AG04450 (cell line): ENCODE results near the gene DCLK1. TPM values are rescaled to one million over a fixed set of nuclear protein-coding genes. Genes with fewer than 3 reads are reported as not detected.

ENCODE experiments used
- CTCF ChIA-PET: fragments of 300-600, 350-600 bp; formaldehyde crosslinking; extraction: SDS; loops from one replicate; lab custom pipeline; 2022; ENCODE audit warnings: antibody characterized with exemption, inconsistent platforms; lab: Charles Lee
- POLR2A ChIA-PET: fragments of 350-600 bp; formaldehyde crosslinking; extraction: SDS; loops from one replicate; lab custom pipeline; 2021; ENCODE audit warnings: antibody characterized with exemption, inconsistent platforms; lab: Yijun Ruan, JAX
- DNase-seq: peaks from one replicate; pipeline ENCODE4 v3.0.0-alpha.2; 2011; ENCODE audit warnings: low read depth, low spot score
- H3K27ac ChIP-seq: one replicate; pipeline ENCODE4 v1.5.1; 2012; ENCODE audit warnings: low read depth, low read length, control low read depth
- H3K27me3 ChIP-seq: one replicate; pipeline ENCODE4 v1.6.0; 2012; ENCODE audit warnings: low read length; ENCODE audit not compliant: control insufficient read depth, insufficient read depth
- H3K4me3 ChIP-seq: 2 replicates; pipeline ENCODE4 v1.5.1; 2011; ENCODE audit warnings: mild to moderate bottlenecking, low read depth, low read length, control low read depth
- H3K9me3 ChIP-seq: 2 replicates; pipeline ENCODE4 v1.5.1; 2012; ENCODE audit warnings: low read length; ENCODE audit not compliant: control insufficient read depth, insufficient read depth
- CTCF ChIP-seq: IDR thresholded peaks from 2 replicates; pipeline ENCODE4 v1.5.1; 2011; ENCODE audit warnings: low read depth, low read length, control low read depth, inconsistent platforms
- polyA plus RNA-seq: library from polyadenylated mRNA; depleted of rRNA; stranded (reverse); fragments of >200 nt; gene quantifications from 2 replicates; pipeline ENCODE4 v1.2.3, GENCODE V29; 2011; rRNA removed

Gene DCLK1
- polyA plus RNA-seq, 1 experiment: not detected

- POLR2A ChIA-PET: no interaction called here
- TF ChIP-seq CTCF: no peak
Observed at GRCh38 chr13:35720290-35720689, 410.9 kb downstream of the DCLK1 start.

More at GRCh38 chr13:35720290-35720689, 410.9 kb downstream of the DCLK1 start:
- Histone ChIP-seq H3K9me3 (no peaks in the 10 kb centered on the region), H3K4me3 (no peak overlapping the region), H3K27me3 (peaks cover 2% of the 10 kb centered on the region), H3K27ac (no peak overlapping the region)
- CTCF ChIA-PET: interaction anchor here (0.6 to 11.9 kb wide), 31 partner anchors 9 to 548 kb away, joined by 3 to 234 read pairs (median 3); no protein-coding TSS in a partner anchor
- no peak for DNase-seq

Other genes with a start within 250 kb of the DCLK1 start
- 0.14 and 0.35 TPM in 2 replicates for gene SOHLH2, start 83.2 kb upstream of the DCLK1 start, polyA plus RNA-seq
- gene CCDC169, start 166.4 kb upstream of the DCLK1 start, polyA plus RNA-seq: 1.3 and 2.2 TPM in 2 replicates
- gene SPART, start 215.0 kb upstream of the DCLK1 start, polyA plus RNA-seq: 69.7 and 94.6 TPM in 2 replicates